Activated T-helper 1 cell treated with Interleukin-2 at 50 U/mL for 16 hours (primary cell): ENCODE measurements around the gene MXRA7.

ENCODE experiments used
- DNase-seq: peaks from one replicate; pipeline ENCODE4 v3.0.0-alpha.2; 2020; ENCODE audit warnings: low read depth

Gene MXRA7

DNA sequence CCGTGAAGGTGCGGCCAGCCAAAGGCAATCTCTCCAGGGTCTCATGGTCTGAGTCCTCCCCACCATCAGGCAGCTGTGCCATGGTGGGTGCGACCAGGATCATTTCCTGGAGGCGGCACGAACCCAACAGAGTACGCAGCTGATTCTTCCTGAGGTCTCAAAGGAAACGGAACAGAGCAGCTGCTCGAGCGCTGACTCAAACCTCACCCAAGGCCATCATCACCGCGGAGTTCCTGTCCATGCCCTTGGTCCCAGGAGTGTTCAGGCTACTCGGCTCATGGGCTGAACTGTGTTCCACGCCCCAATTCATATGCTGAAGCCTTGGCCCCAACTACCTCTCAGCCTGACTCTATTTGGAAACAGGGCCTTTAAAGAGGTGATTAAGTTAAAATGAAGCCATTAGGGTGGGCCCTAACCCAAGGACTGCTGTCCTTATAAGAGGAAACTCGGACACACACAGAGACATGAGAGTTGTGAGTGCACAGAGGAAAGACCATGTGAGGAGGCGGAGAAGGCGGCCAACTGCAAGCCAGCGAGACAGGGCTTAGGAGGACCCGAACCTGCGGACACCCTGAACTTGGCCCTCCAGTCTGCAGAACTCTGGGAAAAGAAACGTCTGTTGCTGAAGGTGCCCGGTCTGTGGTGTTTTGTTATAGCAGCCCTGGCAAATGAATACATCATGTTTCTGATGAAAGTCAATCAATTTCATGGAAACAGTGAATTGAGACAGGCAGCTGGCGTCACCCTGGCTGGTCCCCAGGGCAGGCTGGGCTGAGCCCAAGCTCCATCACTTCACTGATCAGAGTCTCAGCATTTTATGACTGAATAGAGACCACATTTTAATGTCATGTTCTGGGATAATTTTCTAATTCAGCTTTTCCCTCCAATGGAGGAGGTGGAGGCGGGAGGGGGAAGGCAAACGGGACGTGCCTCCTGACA lies 13.7 kb downstream of the MXRA7 start:
- no peak for DNase-seq

DNA sequence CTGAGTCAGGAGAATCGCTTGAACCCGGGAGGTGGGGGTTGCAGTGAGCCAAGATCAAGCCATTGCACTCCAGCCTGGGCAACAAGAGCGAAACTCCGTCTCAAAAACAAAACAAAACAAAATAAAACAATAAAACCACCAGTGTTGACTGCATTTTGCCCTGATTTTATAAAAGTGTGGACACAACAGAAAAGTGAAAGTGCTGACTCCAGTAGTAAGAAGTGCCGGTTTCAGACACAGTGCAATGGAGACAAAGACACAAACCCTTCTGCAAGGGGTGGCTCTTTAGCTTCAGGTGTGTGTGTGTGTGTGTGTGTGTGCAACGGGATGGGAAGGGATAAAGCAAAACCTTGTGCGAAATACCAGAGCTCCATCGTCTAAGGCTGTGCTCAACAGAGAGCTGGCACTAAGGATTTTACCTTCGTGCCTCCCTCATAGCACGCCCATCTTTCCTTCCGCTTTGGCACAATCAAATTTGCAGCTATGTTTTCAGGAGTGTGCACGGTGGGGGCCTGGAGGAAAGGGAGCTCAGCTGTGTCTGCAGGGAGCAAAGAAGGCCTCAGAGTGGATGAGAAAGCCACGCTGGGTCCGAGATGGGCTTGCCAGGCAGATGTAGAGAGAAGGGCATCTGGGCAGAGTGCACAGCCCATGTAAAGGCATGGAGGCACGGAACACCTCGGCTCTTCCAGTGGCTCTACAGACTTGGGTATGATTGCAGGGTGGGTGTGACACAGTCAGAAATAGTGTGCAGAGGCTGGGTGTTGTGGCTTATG lies 15.5 kb downstream of the MXRA7 start:
- DNase-seq = no peak

DNA sequence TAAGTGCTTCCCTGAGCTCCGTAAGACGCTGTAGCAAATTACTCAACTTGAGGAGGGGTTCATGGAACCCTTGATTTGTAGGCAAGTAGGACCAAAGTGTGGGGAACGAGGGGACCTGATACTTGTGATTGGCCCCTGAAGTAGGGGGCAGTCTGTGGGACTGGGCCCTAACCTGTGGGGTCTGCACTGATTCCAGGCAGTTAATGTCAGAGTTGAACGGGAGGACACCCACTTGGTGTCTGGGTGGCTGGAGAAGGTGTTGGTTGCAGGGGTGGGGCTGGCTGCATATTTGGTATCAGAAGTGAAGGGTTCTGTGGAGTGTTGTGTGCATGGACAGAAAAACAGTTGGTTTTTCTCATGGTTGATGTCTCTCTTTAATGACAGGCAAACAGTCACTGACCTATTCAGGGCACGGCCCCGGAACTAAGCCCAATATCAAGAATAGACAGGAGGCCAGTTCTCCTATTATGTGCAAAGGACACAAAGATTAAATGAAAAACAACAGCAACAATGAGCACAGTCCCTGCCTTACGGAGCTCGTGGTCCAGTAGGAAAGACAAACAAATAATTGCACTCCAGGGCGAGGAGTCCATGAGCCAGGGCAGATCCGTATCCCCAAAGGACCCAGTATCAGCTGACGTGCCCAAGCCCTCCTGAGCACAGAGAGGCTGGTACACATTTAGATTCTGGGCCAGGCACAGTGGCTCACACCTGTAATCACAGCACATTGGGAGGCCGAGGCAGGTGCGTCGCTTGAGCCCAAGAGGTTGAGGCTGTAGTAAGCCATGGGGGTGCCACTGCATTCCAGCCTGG lies 19.2 kb downstream of the MXRA7 start:
- DNase-seq = no peak

DNA sequence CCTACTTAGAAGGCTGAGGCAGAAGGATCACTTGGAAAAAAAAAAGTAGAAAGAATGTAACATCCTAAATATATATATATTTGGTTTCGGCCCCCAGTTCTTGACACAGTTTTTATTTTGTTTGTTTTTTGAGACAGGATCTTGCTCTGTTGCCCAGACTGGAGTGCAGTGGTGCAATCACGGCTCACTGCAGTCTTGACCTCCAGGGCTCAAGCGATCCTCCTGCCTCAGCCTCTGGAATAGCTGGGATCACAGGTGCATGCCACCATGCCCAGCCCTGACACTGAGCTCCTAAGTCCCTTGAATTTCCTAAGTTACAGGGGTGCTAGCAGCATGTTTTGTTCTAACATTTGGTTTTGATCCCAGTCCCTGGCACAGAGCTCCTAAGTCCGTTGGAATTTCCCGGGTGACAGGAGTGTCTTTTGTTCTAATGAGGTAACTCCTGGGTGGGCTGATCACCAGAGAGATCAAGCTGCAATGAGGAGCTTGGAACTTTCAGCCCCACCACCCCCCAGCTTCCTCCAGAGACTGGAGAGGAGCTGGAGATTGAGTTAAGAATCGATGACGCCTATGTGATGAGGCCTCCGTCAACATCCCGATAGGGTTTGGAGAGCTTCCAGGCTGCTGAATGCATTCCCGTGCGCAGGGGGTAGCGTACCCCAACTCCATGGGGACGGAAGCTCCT lies 20.0 kb downstream of the MXRA7 start:
- DNase-seq = no peak

DNA sequence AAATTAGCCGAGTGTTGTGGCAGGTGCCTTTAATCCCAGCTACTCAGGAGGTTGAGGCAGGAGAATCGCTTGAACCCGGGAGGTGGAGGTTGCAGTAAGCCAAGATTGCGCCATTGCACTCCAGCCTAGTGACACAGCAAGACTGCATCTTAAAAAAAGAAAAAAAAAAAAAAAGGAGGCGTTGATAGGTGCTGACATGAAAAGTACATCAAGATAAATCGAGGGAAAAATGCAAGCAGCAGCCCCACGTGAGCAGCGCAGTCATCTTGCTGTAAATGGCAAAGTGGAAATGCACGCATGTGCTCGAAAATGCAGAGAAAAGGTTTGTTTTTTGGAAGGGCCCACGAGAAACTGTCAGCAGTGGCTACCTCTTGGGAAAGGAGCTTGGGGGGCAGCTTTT lies 20.9 kb downstream of the MXRA7 start:
- DNase-seq = no peak

DNA sequence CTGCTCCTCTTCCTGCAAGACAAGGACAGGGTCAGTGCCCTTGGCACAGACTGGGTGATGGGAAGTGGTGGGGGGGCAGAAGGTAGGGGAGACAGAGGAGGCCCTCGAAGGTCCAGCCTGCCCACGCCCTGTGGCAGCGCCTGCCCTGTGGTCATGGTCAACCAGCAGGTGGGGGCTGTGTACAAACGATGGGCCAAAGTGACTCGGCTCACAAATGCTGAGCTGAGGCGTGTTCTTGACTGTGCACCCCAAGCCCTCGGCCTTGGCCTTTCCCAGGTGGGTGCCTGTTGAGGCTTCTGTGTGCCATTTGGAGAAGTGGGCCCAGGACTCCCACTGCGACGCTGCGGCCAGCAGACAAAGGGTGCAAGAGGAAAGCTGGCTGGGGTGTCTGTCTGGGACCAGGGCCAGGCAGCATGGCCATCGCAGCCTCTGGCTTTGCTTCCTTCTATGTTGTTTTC lies 22.6 kb downstream of the MXRA7 start:
- no peak for DNase-seq

DNA sequence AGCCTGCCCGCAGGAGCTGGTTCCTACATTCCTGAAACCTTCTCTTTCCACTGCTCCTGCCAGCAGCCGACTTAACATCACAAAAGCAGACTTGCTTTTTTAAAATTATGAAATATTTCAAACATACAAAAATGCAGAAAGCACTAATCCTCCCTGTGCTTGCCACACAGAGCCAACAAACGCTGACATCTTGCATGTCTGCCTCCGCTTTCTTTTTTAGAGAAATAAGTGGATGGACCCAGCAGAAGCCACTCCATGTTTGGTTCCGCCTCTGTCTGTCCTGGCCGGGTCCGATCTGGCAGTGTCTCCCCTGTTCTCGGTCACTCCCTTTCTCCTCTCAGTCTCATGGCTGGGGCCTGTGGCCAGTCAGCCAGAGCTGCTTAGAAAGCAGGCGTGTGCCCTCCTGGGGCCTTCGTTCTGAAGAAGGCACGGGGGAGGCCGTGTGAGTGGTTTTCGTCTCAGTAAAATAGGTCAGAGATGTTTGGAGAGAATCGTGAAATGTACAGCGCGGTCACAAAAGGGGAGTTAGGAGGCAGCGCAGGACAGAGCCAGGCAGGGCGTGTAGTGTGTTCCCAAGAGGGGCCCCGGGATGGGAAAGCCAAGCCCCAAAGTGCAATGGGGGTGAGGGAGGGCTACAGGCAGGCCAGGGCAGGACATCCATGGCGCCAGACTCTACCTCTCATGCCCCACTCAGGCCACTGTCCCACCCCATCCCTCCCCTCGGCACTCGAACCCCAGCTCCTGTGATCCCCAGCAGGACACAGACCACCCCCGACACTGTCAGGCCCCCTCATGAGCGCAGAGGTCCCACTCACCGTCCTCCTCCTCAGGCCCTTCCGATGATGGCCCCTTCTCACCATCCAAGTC lies 23.2 kb downstream of the MXRA7 start:
- DNase-seq = no peak

DNA sequence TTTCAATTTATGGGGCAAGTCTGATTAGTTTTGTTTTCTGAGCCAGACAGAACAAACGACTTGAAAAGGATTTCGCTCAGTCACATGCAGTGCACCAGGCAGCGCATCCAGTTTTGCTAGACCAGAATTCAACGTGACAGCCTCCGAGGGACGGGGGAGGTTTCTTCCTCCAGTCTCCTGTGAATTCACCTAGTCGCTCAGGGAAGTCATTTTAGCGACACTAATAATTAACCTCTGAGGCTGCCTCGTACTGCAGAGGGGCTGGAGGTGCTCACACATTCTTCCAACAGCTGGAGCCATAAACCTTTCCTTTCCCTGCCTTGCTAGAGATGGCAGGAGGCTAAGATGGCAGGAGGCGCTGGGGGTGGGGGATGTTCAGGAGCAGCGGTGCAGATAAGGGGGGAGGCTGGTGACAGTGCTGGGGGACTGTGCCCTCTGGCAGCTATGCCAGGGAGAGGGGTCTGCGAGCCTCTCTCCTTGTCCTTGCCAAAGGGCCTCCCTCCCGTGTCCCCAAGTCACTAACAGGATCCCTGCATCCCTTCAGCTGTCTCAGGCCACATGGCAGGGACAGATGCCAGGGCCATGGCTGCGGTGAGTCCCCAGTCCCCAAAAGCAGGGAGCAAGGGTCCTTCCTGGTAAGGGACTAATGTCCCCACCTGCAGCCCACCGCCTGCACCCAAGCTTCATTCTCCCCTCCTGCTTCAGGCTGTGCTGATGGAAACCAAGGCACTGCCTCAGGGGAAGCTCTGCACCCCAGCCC lies 24.0 kb downstream of the MXRA7 start:
- DNase-seq = no peak

DNA sequence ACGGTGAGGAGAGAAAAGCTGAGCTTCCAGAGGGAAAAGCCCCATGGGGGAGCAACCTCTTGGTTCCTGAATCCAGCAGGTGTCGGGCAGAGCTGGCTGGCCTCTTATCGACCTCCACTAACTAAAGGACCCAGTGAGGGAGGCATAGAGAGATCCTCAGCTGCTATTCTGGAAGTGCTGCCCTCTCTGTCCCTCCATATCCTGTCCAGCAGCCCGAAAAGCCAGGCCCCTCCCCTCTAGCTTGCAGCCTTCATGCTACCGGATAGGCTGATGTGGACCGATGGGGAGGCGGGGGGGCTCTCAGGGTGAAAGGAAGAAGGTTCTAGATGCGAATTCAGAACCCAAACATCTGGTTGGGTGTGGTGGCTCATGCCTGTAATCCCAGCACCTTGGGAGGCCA lies 24.9 kb downstream of the MXRA7 start:
- DNase-seq = no peak

DNA sequence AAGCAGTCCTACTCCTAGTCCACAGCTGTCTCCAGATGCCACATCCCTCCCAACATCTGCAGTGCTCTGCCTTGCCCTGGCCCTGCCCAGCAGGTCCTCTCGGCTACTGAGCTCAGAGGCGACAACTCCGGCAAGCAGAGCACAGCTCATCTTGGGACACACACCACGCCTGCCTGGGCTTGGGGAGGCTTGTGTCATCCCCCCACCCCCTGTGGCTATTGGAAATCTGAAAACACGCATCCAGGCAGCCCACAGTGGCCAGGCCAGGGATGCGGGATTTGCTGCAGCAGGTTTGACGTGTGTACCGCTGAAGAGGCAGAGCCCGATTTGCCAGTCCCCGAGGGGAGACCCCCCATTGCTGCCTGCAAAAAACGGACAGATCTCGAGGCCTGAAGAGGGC lies 25.4 kb downstream of the MXRA7 start:
- DNase-seq = no peak

DNA sequence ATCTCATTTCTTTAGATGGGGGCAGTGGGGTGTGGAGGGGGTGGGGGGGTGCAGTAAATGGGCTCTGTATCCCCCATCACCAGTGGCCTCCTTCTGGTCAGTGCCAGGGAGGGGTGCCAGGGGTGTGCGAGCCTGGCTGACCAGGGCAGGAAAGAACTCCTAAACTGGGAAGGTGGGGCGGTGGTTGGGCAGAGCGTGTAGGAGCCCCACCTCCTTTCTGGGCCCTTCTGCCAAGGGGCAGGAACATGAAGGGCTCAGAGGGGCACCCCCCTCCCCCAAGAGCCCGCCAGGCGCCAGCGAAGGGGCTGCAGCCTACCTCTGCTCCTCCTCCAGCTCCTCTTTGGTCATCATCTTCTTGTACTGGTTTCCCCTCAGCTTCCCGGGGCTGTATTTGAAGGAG lies 26.0 kb downstream of the MXRA7 start:
- no peak for DNase-seq

DNA sequence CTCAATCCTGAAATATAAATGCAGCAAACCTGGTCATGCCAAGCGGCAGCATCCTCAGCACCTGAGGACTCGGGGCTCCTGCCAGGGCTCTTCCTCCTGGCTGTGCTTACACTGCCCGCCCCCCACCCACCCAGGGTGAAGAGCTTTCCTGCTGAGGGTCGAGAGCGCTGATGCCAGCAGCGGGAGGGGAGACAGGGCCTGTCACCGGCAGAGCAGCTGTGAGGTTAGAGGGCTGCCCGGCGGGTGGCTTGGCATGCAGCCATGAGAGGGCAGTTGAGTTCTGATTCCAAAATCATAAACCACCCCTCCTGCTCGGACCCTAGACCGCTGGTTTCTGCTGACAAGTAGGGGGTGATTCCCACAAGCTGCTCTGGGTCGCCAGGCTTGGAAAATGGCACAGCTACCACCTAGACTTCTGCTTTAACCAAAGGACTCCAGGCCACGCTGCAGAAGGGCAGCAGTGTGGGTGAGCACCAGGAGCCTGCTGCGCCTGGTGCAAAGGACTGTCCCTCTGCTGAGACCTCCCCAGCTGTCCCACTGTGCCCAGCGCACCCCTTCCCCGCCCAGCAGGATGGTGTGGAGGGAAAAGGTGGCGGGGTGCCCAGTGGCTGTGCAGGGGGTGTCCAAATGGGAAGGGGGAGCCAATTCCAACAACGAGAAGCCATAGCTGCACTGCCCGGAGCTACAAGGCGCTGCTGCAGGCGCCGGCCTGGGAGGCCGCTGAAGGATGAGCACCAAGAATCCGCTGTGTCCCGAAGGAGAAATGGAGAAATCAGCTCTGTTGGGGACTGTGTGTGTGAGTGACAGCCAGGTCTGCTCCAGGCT lies 26.6 kb downstream of the MXRA7 start:
- no peak for DNase-seq

DNA sequence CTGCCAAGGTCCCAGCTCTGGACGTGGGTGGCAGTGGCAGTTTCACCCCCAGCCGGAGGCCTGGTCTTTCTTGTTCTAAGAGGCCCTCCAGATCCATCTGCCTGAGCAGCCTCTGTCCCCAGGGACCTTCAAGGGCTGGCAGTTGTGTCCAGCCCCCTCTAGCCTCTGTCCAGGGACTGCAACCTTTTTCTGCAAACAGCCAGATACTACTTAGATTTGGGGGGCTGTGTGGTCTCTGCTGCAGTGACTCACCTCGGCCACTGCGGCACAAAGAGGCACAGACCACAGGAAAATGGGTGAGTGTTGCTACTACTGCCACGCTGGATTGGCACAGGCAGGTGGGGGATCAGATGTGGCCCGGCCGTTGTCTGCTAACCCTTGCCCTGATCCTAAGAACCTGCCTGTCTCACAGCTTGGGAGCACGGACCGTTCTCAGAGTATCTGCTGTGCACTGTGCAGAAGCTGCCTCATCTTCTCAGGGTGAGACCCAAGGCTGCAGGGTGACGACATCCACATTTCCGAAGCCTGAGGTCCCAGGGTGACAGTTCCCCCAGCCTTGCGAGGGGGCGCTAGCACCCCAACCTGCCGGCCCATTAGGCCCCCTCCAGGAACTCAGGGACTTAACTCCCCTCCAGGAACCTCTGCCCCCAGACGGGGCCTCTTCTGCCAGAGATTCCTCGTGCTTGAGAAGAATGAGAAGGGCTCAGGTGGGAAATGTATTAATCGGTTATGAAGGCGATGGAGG lies 27.6 kb downstream of the MXRA7 start:
- DNase-seq = no peak

DNA sequence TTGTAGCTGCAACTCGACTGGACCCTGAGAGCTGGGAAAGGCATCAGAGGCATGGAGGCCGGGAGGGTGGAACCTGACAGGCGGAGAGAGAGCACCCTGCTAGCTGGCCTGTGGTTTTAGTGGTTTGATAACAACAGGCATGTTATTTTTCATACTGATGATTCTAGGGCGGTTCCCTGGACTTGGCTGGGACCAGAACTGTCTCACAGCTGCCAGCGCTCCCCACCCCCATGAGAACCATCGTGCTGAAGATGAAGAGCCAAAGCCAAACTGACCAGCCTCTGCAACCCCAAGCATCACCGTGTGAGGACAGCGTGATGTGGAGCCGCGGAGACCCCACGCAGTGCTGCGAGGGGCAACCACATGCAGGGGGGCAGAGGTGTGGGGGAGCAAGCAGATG lies 28.5 kb downstream of the MXRA7 start:
- no peak for DNase-seq

DNA sequence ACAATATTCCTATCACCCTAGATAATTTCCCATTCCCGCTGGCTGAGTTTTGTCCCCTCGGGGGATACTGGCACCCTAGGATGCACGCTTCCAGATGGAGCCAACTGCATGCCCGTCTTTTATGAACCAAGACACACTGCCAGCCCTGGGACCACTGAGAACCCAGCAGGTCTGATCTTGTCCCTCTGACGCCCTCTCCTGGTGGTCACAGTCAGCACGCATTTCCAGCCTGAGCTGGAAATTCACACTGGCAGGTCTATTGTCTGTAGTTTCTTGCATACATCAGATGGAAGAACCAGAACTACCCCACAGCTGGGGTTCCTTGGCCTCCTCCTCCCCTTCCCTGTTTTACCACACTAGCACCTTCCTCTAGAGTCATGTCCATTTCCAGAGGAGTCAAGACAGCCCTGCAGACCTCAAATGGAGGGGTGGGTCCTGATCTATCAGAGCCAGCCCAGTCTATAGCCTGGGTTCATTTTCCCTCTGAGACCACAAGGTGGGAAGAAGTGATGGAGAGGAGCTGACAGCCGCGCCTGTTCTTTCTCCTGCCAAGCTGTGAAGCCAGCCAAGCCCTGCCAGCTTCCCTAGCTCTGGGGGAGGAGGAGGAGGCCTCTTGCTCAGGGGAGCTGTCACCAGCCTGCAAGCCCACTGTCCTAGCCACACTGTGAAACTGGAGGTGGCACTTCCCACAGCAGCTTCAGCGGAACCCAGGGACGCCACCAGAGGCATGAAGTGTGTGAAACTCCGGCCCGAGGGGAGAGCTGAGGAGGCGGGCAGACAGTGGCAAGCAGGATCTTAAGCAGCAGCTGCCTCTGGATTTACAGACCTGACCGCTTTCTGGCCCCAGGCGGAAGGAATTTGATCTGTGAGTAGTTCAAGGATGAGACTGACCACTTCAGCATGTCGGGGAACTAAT lies 29.3 kb downstream of the MXRA7 start:
- peak; percentile 50 for DNase-seq

DNA sequence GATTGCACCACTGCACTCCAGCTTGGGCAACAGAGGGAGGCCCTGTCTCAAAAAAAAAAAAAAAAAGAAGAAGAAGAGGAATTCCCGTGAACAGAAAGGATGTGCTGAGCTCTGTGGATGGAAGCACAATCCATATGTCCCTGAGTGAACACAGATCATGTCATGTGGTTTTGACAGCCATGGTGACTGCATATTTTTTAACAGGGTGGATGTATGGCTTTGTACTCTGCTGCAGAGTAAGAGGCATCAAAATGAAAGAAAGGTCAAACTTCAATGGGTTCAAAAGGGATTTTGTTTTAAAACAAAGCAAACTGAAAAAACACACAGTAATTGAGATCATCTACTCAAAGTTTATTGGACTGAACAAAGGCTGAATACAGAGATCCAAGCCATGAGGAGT lies 31.5 kb downstream of the MXRA7 start:
- no peak for DNase-seq

DNA sequence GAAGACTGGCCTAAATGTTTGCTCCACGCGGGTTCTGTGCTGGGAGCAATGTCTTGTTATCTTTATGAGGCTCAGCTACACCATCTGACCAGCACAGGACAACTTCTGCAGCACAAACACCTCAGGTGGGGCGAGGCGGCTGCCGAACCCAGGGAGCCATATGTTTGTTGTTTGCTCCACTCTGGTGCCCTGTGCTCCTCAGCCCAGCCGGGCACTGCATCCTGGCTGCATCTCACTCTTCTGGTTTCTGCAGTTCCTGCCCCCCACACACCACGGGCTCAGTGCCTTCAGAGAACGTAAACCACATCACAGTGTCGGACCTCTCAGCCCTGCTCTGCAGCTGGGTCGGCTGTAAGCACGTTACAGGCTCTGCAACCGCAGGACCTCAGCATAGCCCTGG lies 32.4 kb downstream of the MXRA7 start:
- peak; percentile 13 for DNase-seq
